SH-SY5Y (cell line): ENCODE results near the gene ERCC2.

ENCODE experiments used
- GATA2 ChIP-seq: IDR thresholded peaks from 2 replicates; pipeline ENCODE4 v1.6.1; 2011; ENCODE audit warnings: mild to moderate bottlenecking, low read depth, low read length
- GATA3 ChIP-seq: IDR thresholded peaks from 2 replicates; pipeline ENCODE4 v1.6.1; 2011; ENCODE audit warnings: low read depth, mild to moderate bottlenecking, low read length, moderate library complexity

ERCC2 gene

DNA sequence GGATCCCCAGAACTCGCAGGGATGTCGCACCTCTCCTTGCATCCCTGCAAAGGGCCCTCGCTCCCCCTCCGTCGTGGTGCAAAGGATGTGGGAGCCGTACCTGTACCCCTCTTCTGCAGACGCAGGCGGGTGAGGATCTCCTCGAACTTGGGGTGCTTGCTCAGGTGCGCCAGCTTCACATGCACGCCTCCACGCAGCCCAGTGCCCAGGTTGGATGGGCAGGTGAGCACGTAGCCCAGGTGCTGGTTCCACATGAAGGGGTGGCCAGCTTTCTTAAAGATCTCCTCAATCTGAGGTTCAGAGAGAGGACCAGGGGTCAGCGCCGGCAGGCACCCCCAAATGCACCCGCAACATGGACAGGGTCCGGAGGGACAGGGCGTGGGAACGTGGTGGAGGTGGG, 63.0 kb downstream of the ERCC2 start:
- TF ChIP-seq GATA3, result no peak
- no peak for TF ChIP-seq GATA2

DNA sequence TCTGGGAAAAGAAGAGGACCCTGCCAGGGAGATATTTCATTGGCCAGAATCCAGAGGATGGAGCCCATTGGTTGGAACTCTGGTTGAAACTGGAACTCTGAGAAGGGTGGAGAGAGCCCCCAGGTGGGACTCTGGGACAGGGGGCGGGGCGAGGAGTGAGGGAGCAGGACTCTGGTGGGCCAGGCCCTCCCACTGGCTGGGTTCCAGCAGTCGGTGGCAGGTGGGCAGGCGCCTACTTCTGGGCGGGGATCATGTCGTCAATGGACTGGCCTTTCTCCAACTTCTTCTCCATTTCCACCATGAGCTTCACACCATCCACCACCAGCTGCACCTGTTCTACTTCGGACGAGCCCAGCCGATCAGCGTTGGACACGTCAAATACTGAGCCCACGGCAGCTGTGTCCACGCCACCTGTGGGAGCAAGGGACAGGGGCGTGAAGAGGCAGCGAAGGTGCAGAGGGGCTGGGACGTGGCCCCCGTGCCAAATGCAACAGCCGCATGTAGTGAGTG, 63.8 kb downstream of the ERCC2 start:
- TF ChIP-seq GATA2 (no peak), GATA3 (no peak)

DNA sequence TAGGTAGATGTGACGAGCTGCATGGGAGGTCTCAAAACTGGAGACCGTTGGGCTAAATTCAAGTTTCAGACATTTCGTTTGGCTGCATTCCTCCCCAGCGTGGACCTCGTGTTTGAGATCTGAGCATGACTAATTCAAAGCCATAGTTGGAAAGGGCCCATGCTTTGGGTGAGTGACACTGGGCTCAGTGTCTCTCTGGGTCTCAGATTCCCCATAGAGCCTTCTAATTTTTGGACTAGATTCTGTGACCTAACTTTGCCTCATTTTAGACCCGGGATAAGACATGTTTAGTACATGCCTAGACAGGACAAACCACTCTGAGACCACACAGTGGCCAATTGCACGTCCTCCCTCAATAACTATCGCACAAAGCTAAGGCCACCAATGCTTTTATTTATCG, 64.3 kb downstream of the ERCC2 start:
- no peak for TF ChIP-seq GATA2
- TF ChIP-seq GATA3, result no peak

DNA sequence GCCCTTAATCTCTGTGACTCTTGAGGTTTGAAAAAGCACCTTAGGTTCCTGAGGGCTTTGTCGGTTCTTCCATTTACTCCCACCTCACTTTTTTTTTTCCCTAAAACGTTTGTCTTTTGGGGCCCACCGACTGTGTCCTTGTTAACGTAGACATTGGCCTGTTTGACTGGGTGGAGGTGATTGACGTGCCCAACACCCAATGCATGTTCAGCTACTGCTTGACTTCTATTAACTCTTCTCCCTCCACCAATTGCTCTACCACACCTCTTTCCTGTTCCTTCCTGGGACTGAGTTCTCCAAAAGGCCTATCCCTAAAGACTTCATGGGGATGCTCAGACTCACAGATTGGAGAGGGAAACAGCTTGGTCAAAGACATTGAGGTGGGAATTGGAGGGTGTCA, 65.0 kb downstream of the ERCC2 start:
- TF ChIP-seq GATA2, result no peak
- no peak for TF ChIP-seq GATA3

DNA sequence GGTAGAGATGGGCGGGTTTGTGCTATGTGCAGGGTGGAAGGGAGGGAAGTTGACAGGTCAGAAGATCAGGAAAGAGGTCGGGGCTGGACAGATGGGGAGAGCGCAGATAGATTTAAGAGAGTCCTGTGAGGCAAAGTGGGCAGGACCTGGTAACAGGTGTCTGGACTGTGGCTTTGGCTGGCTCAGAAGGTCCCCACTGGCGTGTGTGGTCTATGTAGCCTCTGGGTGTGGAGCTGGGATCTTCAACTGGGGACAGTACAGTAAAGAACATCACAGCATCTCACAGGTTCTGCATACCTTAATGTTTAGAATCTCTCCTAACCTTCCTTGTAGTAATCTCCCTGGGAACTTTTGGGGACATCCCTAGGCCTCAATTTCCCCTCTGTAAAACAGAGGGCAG, 65.4 kb downstream of the ERCC2 start:
- TF ChIP-seq GATA3 (no peak), GATA2 (no peak)

DNA sequence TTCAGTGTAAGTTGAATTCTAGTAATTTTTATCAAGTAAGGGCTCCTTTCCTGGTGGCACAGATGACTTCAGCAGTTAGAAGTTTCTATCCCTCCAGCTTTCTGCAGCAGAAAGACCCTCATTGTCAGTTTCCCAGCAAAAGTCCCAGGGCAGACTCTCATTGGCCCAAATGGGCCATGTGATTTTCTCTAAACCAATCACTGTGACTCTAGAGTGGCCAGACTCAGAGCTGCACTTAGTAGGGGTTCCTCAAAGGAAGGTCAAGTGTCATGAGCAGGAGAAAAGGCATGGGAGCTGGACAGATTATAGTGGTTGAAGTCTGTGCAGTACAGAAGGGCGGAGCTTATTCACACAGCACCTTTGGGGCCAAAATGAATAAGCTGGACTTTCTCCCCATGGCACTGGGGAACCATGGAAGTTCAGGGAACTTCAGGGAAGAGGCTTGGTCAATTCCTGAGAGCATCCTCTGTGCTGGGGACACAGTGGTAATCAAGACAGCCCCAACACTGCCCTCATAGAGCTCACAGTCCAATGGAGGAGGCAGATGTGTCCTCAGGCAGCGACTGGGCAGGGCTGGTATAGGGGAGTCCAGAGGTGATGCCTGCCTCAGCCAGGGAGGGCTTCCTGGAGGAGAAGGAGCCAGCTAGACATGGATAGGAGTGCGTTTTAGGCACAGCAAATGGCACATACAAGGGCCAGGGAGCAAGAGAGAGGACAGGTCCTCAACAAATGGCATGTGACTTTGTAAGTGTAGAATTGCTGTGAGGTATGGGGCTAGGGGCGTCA, 66.0 kb downstream of the ERCC2 start:
- TF ChIP-seq GATA3 (no peak), GATA2 (no peak)

DNA sequence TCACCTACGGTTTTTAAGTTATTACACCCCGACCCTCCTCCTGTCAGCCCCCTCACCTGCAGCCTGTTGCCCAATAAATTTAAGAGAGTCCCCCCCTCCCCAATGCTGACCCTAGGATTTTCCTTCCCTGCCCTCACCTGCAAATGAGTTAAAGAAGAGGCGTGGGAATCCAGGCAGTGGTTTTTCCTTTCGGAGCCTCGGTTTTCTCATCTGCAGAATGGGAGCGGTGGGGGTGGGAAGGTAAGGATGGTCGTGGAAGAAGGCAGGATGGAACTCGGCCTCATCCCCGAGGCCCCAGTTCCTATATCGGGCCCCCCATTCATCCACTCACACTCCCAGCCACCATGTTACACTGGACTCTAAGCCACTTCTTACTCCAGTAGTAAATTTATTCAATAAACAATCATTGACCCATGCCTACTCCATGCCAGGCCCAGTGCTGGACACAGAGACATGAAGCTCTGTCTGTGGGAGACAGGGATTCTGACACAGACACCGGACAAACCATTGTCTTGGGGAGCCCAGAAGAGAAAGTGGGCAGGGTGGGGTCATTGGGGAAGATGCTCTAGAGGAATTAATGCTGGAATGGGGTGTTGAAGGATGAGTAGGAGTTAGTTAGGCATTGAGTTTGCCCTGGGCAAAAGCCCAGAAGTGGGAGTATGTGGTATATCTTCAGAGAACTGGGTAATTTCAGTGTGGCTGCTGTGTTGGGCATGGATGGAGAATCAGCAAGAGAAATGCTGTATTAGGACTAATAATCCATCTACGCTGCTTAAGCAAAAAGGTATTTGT, 66.9 kb downstream of the ERCC2 start:
- TF ChIP-seq GATA2 (no peak), GATA3 (no peak)

DNA sequence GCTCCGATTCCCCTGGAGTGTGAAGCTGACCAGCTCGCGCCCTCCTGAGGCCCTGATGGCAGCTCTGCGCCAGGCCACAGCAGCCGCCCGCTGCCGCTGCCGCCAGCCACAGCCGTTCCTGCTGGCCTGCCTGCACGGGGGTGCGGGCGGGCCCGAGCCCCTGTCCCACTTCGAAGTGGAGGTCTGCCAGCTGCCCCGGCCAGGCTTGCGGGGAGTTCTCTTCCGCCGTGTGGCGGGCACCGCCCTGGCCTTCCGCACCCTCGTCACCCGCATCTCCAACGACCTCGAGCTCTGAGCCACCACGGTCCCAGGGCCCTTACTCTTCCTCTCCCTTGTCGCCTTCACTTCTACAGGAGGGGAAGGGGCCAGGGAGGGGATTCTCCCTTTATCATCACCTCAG, 68.0 kb downstream of the ERCC2 start:
- no peak for TF ChIP-seq GATA3
- TF ChIP-seq GATA2, result no peak
